ENCODE data around the gene LRCOL1. TPM values are rescaled to one million over a fixed set of nuclear protein-coding genes. Genes with fewer than 3 reads are reported as not detected.

Gene LRCOL1
- total and polyA plus RNA-seq, 10 of the 15 experiments (the other 5 are each of a cell fraction or from before 2014, with no cell fraction given) = not detected

DNA sequence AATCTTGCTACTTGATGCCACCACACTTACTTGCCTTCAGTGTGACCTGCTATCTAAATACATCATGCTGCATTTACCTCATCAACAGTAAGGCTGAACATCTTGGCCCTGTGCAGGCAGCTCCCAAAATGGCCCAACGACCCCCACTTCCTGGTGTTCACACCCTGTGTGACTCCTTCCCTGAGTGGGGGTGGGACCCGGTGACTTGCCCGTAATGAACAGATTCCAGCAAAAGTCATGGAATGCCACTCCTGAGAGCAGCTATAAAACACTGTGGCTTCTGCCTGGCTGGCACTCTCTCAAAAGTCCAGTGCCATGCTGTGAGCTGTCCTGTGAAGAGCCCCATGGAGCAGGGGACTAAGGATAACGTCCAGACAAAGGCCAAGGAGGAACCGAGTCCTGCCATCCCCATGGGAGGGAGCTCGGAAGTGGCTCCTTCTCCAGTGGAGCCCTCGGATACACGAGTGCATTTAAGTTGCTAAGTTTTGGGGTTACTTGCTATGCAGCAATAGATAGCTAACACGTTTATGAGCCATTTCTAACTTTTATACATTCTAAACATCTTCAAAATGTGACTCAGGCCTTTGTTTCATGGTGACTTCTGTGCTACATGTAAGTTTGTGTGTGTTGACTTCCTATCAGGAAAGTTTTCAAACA is 41.2 kb upstream of the LRCOL1 start (continued):
- TF ChIP-seq, protein P1, sequence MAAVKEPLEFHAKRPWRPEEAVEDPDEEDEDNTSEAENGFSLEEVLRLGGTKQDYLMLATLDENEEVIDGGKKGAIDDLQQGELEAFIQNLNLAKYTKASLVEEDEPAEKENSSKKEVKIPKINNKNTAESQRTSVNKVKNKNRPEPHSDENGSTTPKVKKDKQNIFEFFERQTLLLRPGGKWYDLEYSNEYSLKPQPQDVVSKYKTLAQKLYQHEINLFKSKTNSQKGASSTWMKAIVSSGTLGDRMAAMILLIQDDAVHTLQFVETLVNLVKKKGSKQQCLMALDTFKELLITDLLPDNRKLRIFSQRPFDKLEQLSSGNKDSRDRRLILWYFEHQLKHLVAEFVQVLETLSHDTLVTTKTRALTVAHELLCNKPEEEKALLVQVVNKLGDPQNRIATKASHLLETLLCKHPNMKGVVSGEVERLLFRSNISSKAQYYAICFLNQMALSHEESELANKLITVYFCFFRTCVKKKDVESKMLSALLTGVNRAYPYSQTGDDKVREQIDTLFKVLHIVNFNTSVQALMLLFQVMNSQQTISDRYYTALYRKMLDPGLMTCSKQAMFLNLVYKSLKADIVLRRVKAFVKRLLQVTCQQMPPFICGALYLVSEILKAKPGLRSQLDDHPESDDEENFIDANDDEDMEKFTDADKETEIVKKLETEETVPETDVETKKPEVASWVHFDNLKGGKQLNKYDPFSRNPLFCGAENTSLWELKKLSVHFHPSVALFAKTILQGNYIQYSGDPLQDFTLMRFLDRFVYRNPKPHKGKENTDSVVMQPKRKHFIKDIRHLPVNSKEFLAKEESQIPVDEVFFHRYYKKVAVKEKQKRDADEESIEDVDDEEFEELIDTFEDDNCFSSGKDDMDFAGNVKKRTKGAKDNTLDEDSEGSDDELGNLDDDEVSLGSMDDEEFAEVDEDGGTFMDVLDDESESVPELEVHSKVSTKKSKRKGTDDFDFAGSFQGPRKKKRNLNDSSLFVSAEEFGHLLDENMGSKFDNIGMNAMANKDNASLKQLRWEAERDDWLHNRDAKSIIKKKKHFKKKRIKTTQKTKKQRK (IDR thresholded peaks at IDR 0.05; ENCODE audit: low read depth, low read length) = no peak
- TF ChIP-seq, protein P2, sequence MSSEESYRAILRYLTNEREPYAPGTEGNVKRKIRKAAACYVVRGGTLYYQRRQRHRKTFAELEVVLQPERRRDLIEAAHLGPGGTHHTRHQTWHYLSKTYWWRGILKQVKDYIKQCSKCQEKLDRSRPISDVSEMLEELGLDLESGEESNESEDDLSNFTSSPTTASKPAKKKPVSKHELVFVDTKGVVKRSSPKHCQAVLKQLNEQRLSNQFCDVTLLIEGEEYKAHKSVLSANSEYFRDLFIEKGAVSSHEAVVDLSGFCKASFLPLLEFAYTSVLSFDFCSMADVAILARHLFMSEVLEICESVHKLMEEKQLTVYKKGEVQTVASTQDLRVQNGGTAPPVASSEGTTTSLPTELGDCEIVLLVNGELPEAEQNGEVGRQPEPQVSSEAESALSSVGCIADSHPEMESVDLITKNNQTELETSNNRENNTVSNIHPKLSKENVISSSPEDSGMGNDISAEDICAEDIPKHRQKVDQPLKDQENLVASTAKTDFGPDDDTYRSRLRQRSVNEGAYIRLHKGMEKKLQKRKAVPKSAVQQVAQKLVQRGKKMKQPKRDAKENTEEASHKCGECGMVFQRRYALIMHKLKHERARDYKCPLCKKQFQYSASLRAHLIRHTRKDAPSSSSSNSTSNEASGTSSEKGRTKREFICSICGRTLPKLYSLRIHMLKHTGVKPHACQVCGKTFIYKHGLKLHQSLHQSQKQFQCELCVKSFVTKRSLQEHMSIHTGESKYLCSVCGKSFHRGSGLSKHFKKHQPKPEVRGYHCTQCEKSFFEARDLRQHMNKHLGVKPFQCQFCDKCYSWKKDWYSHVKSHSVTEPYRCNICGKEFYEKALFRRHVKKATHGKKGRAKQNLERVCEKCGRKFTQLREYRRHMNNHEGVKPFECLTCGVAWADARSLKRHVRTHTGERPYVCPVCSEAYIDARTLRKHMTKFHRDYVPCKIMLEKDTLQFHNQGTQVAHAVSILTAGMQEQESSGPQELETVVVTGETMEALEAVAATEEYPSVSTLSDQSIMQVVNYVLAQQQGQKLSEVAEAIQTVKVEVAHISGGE (CRISPR knock-in tag; IDR thresholded peaks at IDR 0.05) = no peak
- TF ChIP-seq HDGF (IDR thresholded peaks at IDR 0.05) = no peak
- TF ChIP-seq NFXL1 (IDR thresholded peaks at IDR 0.05; ENCODE audit: borderline replicate concordance) = no peak
- TF ChIP-seq, protein P3, sequence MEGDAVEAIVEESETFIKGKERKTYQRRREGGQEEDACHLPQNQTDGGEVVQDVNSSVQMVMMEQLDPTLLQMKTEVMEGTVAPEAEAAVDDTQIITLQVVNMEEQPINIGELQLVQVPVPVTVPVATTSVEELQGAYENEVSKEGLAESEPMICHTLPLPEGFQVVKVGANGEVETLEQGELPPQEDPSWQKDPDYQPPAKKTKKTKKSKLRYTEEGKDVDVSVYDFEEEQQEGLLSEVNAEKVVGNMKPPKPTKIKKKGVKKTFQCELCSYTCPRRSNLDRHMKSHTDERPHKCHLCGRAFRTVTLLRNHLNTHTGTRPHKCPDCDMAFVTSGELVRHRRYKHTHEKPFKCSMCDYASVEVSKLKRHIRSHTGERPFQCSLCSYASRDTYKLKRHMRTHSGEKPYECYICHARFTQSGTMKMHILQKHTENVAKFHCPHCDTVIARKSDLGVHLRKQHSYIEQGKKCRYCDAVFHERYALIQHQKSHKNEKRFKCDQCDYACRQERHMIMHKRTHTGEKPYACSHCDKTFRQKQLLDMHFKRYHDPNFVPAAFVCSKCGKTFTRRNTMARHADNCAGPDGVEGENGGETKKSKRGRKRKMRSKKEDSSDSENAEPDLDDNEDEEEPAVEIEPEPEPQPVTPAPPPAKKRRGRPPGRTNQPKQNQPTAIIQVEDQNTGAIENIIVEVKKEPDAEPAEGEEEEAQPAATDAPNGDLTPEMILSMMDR (IDR thresholded peaks at IDR 0.05 in 2 of 3, conservative IDR thresholded peaks at IDR 0.05 in 1 of 3; ENCODE audit: control insufficient read depth in 2 of 3, extremely low read depth in 1 of 3, insufficient read depth in 1 of 3, low read depth in 3 of 3, low read length in 3 of 3) = no peak
- TF ChIP-seq ZZZ3 (IDR thresholded peaks at IDR 0.05; ENCODE audit: control insufficient read depth, insufficient read length, low read depth) = no peak
- no peak for TF ChIP-seq SMAD5 (IDR thresholded peaks at IDR 0.05; ENCODE audit: low read depth)
- no peak for TF ChIP-seq POLR2AphosphoS2 (IDR thresholded peaks at IDR 0.05; ENCODE audit: low read depth, low read length)
- TF ChIP-seq, protein P4, sequence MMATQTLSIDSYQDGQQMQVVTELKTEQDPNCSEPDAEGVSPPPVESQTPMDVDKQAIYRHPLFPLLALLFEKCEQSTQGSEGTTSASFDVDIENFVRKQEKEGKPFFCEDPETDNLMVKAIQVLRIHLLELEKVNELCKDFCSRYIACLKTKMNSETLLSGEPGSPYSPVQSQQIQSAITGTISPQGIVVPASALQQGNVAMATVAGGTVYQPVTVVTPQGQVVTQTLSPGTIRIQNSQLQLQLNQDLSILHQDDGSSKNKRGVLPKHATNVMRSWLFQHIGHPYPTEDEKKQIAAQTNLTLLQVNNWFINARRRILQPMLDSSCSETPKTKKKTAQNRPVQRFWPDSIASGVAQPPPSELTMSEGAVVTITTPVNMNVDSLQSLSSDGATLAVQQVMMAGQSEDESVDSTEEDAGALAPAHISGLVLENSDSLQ (IDR thresholded peaks at IDR 0.05) = no peak
- TF ChIP-seq, protein P5, sequence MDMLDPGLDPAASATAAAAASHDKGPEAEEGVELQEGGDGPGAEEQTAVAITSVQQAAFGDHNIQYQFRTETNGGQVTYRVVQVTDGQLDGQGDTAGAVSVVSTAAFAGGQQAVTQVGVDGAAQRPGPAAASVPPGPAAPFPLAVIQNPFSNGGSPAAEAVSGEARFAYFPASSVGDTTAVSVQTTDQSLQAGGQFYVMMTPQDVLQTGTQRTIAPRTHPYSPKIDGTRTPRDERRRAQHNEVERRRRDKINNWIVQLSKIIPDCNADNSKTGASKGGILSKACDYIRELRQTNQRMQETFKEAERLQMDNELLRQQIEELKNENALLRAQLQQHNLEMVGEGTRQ (IDR thresholded peaks at IDR 0.05; ENCODE audit: borderline replicate concordance, low read depth, low read length) = no peak
- no peak for TF ChIP-seq SREBF2 (IDR thresholded peaks at IDR 0.05; ENCODE audit: low read length)
- TF ChIP-seq, protein P6, sequence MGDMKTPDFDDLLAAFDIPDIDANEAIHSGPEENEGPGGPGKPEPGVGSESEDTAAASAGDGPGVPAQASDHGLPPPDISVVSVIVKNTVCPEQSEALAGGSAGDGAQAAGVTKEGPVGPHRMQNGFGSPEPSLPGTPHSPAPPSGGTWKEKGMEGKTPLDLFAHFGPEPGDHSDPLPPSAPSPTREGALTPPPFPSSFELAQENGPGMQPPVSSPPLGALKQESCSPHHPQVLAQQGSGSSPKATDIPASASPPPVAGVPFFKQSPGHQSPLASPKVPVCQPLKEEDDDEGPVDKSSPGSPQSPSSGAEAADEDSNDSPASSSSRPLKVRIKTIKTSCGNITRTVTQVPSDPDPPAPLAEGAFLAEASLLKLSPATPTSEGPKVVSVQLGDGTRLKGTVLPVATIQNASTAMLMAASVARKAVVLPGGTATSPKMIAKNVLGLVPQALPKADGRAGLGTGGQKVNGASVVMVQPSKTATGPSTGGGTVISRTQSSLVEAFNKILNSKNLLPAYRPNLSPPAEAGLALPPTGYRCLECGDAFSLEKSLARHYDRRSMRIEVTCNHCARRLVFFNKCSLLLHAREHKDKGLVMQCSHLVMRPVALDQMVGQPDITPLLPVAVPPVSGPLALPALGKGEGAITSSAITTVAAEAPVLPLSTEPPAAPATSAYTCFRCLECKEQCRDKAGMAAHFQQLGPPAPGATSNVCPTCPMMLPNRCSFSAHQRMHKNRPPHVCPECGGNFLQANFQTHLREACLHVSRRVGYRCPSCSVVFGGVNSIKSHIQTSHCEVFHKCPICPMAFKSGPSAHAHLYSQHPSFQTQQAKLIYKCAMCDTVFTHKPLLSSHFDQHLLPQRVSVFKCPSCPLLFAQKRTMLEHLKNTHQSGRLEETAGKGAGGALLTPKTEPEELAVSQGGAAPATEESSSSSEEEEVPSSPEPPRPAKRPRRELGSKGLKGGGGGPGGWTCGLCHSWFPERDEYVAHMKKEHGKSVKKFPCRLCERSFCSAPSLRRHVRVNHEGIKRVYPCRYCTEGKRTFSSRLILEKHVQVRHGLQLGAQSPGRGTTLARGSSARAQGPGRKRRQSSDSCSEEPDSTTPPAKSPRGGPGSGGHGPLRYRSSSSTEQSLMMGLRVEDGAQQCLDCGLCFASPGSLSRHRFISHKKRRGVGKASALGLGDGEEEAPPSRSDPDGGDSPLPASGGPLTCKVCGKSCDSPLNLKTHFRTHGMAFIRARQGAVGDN (IDR thresholded peaks at IDR 0.05) = no peak
- TF ChIP-seq MYB (IDR thresholded peaks at IDR 0.05; ENCODE audit: borderline replicate concordance, low read depth, low read length) = no peak
- TF ChIP-seq SP1 (IDR thresholded peaks at IDR 0.05; ENCODE audit: low read depth, low read length) = no peak
